Muscle layer of duodenum (tissue), 2 donors: ENCODE data around the gene MMAB.

Experiments
- H3K27ac ChIP-seq: one replicate; pipeline ENCODE4 v1.7.0; 2013; ENCODE audit warnings: mild to moderate bottlenecking, low read length
- H3K27me3 ChIP-seq: one replicate; pipeline ENCODE4 v1.7.0; 2013; ENCODE audit warnings: low read depth, mild to moderate bottlenecking, control low read depth, low read length
- H3K36me3 ChIP-seq, 2 donors: one replicate each; pipeline ENCODE4 v1.7.0; 2013; ENCODE audit warnings: low read length in 2 of 2, control low read depth in 1 of 2, mild to moderate bottlenecking in 1 of 2; ENCODE audit not compliant: insufficient read depth in 2 of 2, control insufficient read depth in 1 of 2
- H3K4me1 ChIP-seq, 2 donors: one replicate each; pipeline ENCODE4 v1.7.0; 2013; ENCODE audit warnings: low read length in 2 of 2, mild to moderate bottlenecking in 2 of 2, control low read depth in 1 of 2, moderate library complexity in 1 of 2; ENCODE audit not compliant: insufficient read depth in 2 of 2, control insufficient read depth in 1 of 2
- H3K4me3 ChIP-seq, 2 donors: one replicate each; pipeline ENCODE4 v1.7.0; 2013; ENCODE audit warnings: low read length in 2 of 2, low read depth in 1 of 2, mild to moderate bottlenecking in 1 of 2
- H3K9me3 ChIP-seq, 2 donors: one replicate each; pipeline ENCODE4 v1.7.0; 2013; ENCODE audit warnings: low read length in 2 of 2, control low read depth in 1 of 2, mild to moderate bottlenecking in 1 of 2; ENCODE audit not compliant: control insufficient read depth in 1 of 2
- donor health status: healthy.

The MMAB gene

GRCh38 chr12:109535231-109535862, 38.0 kb downstream of the MMAB start:
- H3K36me3 ChIP-seq: peaks cover 33 to 71% of the 10 kb centered on the region in 2 donors
- H3K4me3 ChIP-seq: no peak overlapping the region
- H3K4me1 ChIP-seq: peaks cover 0 to 5% of the 10 kb centered on the region in 2 donors
- no peaks in the 10 kb centered on the region for H3K9me3 ChIP-seq
- no peaks in the 10 kb centered on the region for H3K27me3 ChIP-seq
- H3K27ac ChIP-seq: no peak overlapping the region

GRCh38 chr12:109534456-109534855, 38.8 kb downstream of the MMAB start:
- no peaks in the 10 kb centered on the region for H3K27me3 ChIP-seq
- no peak overlapping the region for H3K27ac ChIP-seq
- no peak overlapping the region for H3K4me3 ChIP-seq
- peaks cover 33 to 79% of the 10 kb centered on the region in 2 donors for H3K36me3 ChIP-seq
- peaks cover 0 to 9% of the 10 kb centered on the region in 2 donors for H3K4me1 ChIP-seq
- H3K9me3 ChIP-seq: no peaks in the 10 kb centered on the region

- peaks cover 0 to 9% of the 10 kb centered on the region in 2 donors for H3K4me1 ChIP-seq
- no peaks in the 10 kb centered on the region for H3K27me3 ChIP-seq
- H3K4me3 ChIP-seq: no peak overlapping the region
- H3K36me3 ChIP-seq: peaks cover 34 to 78% of the 10 kb centered on the region in 2 donors
- no peak overlapping the region for H3K27ac ChIP-seq
- H3K9me3 ChIP-seq: no peaks in the 10 kb centered on the region
Observed at GRCh38 chr12:109533487-109533740, 39.9 kb downstream of the MMAB start.

GRCh38 chr12:109532721-109533486, 40.4 kb downstream of the MMAB start:
- no peak overlapping the region for H3K4me3 ChIP-seq
- no peaks in the 10 kb centered on the region for H3K9me3 ChIP-seq
- H3K27ac ChIP-seq: no peak overlapping the region
- H3K27me3 ChIP-seq: no peaks in the 10 kb centered on the region
- H3K4me1 ChIP-seq: peaks cover 0 to 9% of the 10 kb centered on the region in 2 donors
- peaks cover 39 to 77% of the 10 kb centered on the region in 2 donors for H3K36me3 ChIP-seq

GRCh38 chr12:109531411-109531810, 41.9 kb downstream of the MMAB start:
- Histone ChIP-seq H3K27ac (no peak overlapping the region), H3K4me1 (peaks cover 0 to 9% of the 10 kb centered on the region in 2 donors), H3K36me3 (peaks cover 46 to 82% of the 10 kb centered on the region in 2 donors)

GRCh38 chr12:109529691-109530640, 43.3 kb downstream of the MMAB start:
- H3K36me3 ChIP-seq: peaks cover 38 to 79% of the 10 kb centered on the region in 2 donors

More at GRCh38 chr12:109531411-109531810, 41.9 kb downstream of the MMAB start:
- no peaks in the 10 kb centered on the region for H3K27me3 ChIP-seq
- no peak overlapping the region for H3K4me3 ChIP-seq
- H3K9me3 ChIP-seq: no peaks in the 10 kb centered on the region

GRCh38 chr12:109527489-109528123, 45.7 kb downstream of the MMAB start:
- H3K4me3 ChIP-seq: no peak overlapping the region
- no peak overlapping the region for H3K27ac ChIP-seq
- peaks cover 0 to 19% of the 10 kb centered on the region in 2 donors for H3K4me1 ChIP-seq
- H3K36me3 ChIP-seq: peaks cover 42 to 74% of the 10 kb centered on the region in 2 donors
- no peaks in the 10 kb centered on the region for H3K9me3 ChIP-seq
- H3K27me3 ChIP-seq: no peaks in the 10 kb centered on the region

More at GRCh38 chr12:109529691-109530640, 43.3 kb downstream of the MMAB start:
- H3K4me1 ChIP-seq: peaks cover 0 to 9% of the 10 kb centered on the region in 2 donors
- H3K4me3 ChIP-seq: no peak overlapping the region
- H3K27me3 ChIP-seq: no peaks in the 10 kb centered on the region
- H3K27ac ChIP-seq: no peak overlapping the region
- no peaks in the 10 kb centered on the region for H3K9me3 ChIP-seq

GRCh38 chr12:109525279-109525585, 48.1 kb downstream of the MMAB start:
- no peak overlapping the region for H3K4me3 ChIP-seq
- peaks cover 52 to 73% of the 10 kb centered on the region in 2 donors for H3K36me3 ChIP-seq
- H3K27me3 ChIP-seq: no peaks in the 10 kb centered on the region
- no peak overlapping the region for H3K27ac ChIP-seq
- peaks cover 0 to 13% of the 10 kb centered on the region in 2 donors for H3K4me1 ChIP-seq
- H3K9me3 ChIP-seq: no peaks in the 10 kb centered on the region

- no peak overlapping the region for H3K27ac ChIP-seq
- H3K4me3 ChIP-seq: no peak overlapping the region
- no peaks in the 10 kb centered on the region for H3K27me3 ChIP-seq
- H3K36me3 ChIP-seq: peaks cover 57 to 73% of the 10 kb centered on the region in 2 donors
- no peaks in the 10 kb centered on the region for H3K9me3 ChIP-seq
- peaks cover 0 to 10% of the 10 kb centered on the region in 2 donors for H3K4me1 ChIP-seq
Observed at GRCh38 chr12:109524466-109525278, 48.6 kb downstream of the MMAB start.

GRCh38 chr12:109523504-109523903, 49.8 kb downstream of the MMAB start:
- Histone ChIP-seq H3K9me3 (no peaks in the 10 kb centered on the region), H3K27me3 (no peaks in the 10 kb centered on the region), H3K27ac (no peak overlapping the region), H3K4me3 (no peak overlapping the region), H3K36me3 (peaks cover 57 to 77% of the 10 kb centered on the region in 2 donors), H3K4me1 (peaks cover 0 to 12% of the 10 kb centered on the region in 2 donors)
